GM18870 (cell line): Measurements from ENCODE around the gene SLFNL1.

ENCODE experiments used
- ATAC-seq: cut with Tn5 transposase; IDR thresholded peaks from one replicate; pipeline ENCODE4 v1.9.1; 2021; ENCODE audit warnings: moderate library complexity; ENCODE audit not compliant: unreplicated experiment

SLFNL1 gene

DNA sequence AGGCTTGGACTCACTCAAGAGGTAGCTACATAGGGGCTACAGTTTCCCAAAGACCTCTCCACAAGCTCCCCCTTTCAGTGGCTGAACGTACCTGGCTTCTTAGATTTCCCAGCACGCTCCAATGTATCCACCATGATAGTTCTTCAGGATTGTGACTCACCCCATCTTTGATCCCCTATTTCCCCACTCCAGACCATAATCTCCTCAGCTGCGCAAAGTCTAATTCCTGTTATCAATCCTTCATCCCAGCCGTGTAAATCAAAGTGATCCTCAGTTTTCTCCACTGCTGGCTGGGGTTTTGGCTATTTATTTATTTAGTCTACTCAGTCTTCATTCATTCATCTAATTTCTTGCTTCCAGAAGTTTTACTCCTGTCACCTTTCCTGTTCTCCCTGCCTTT is 55.1 kb downstream of the SLFNL1 start:
- no peak for ATAC-seq
